Lung (tissue), 12 donors: ENCODE measurements around the gene PAK1. TPM values are rescaled to one million over a fixed set of nuclear protein-coding genes. Genes with fewer than 3 reads are reported as not detected.
"Not testable (repeated sequence)": the region's sequence is repeated elsewhere in the genome, so short reads cannot be mapped to it uniquely, and the experiment has no call there.

Experiments
- ATAC-seq: fragments of 200-7000 bp; cut with Tn5 transposase; one replicate; pipeline ENCODE4 v1.9.1; 2020; ENCODE audit warnings: moderate number of reproducible peaks; ENCODE audit not compliant: insufficient read depth, low FRiP score
- DNase-seq, 3 donors: peaks; one replicate each; pipeline ENCODE4 v3.0.0-alpha.2; 2013 to 2017
- H3K27ac ChIP-seq, 2 donors: one replicate each; pipeline ENCODE4 v1.5.1; 2013; ENCODE audit warnings: mild to moderate bottlenecking in 2 of 2, moderate library complexity in 2 of 2, control low read depth in 1 of 2, inconsistent platforms in 1 of 2, low read depth in 1 of 2, low read length in 1 of 2
- H3K27me3 ChIP-seq, 3 donors: one replicate each; pipeline ENCODE4 v1.5.1; 2013; ENCODE audit warnings: low read length in 2 of 3; ENCODE audit not compliant: control insufficient read depth in 3 of 3, insufficient read depth in 3 of 3
- H3K36me3 ChIP-seq, 4 donors: one replicate each; pipeline ENCODE4 v1.5.1; 2013; ENCODE audit warnings: low read length in 4 of 4, mild to moderate bottlenecking in 1 of 4, moderate library complexity in 1 of 4; ENCODE audit not compliant: control insufficient read depth in 4 of 4, insufficient read depth in 4 of 4
- H3K4me1 ChIP-seq, 5 donors: one replicate each; pipeline ENCODE4 v1.5.1; 2013; ENCODE audit warnings: low read length in 5 of 5, mild to moderate bottlenecking in 2 of 5, moderate library complexity in 1 of 5; ENCODE audit not compliant: control insufficient read depth in 5 of 5, insufficient read depth in 5 of 5
- H3K4me3 ChIP-seq: one replicate; pipeline ENCODE4 v1.5.1; 2013; ENCODE audit warnings: mild to moderate bottlenecking, control low read depth, moderate library complexity
- H3K9ac ChIP-seq, 2 donors: one replicate each; pipeline ENCODE4 v1.5.1; 2013; ENCODE audit warnings: low read length in 2 of 2, control low read depth in 1 of 2; ENCODE audit not compliant: insufficient read depth in 1 of 2
- H3K9me3 ChIP-seq, 4 donors: one replicate each; pipeline ENCODE4 v1.5.1; 2013; ENCODE audit warnings: low read length in 3 of 4, mild to moderate bottlenecking in 1 of 4, moderate library complexity in 1 of 4; ENCODE audit not compliant: control insufficient read depth in 4 of 4, insufficient read depth in 3 of 4
- WGBS, 2 donors: extraction: QIAGEN DNeasy Blood & Tissue Kit; methylation state at CpG; one replicate each; pipeline ENCODE4 v1.1.7; 2013; 5-methylcytosine and 5-hydroxymethylcytosine counted together
- polyA plus RNA-seq, 2 donors: library from polyadenylated mRNA; stranded (reverse); fragments of 200-250 nt; gene quantifications; one replicate each; pipeline ENCODE4 v1.2.1, GENCODE V29; 2013
- total RNA-seq, 2 donors: library from RNA; depleted of rRNA in 1 of 2; stranded (reverse); fragments of >200 nt in 1 of 2; gene quantifications; one replicate each; pipeline ENCODE4 v1.2.1, GENCODE V29; 2014 to 2021
- TF ChIP-seq, protein P1 (sequence below): IDR thresholded peaks from 2 replicates; pipeline ENCODE4 v1.5.1; 2012; ENCODE audit warnings: mild to moderate bottlenecking; ENCODE audit errors: control extremely low read depth, extremely low read depth
- donor health status: control.
- donor health status: control.
- donor health status: Bipolar disorder and iron deficiency.
- donor health status: healthy.
- donor health status: DM: yes; HTN: yes; CAD: no.

Gene PAK1
- total and polyA plus RNA-seq, 4 donors = 8.4 to 70.6 (median 29.8) TPM

DNA sequence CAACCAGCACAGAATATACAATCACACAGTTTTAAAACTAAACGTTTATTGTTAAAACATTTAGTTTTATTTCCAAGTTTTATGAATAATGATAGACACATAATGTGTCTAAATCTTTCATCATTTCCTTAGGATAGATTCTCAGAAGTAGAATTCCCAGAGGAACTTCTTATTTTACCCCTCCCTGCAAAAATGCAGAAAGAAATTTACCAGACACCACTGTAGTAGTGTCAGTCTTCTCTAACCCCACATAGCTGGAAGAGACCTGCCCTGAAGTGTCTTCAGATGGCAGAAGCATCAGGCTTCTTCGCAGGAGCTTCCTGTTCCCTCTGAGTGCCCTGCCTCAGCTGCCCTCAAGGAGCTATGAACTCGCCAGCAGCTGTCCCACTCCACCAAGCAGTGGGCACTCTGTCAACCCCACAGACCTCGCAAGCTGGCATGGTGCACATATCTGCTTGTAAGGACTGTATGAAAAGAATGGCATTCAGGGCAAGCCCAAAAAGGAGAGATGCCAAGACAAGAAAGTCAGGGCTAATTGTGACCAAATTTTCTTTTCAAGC is 28.5 kb upstream of the PAK1 start:
- Histone ChIP-seq H3K4me1 (peaks cover 0 to 5% (median 0%) of the 10 kb centered on the region in 5 donors), H3K27me3 (no peaks in the 10 kb centered on the region), H3K27ac (no peak overlapping the region), H3K9ac (no peak overlapping the region), H3K4me3 (no peak overlapping the region), H3K9me3 (peaks cover 0 to 2% (median 0%) of the 10 kb centered on the region in 4 donors), H3K36me3 (no peaks in the 10 kb centered on the region)
- TF ChIP-seq, protein P1, sequence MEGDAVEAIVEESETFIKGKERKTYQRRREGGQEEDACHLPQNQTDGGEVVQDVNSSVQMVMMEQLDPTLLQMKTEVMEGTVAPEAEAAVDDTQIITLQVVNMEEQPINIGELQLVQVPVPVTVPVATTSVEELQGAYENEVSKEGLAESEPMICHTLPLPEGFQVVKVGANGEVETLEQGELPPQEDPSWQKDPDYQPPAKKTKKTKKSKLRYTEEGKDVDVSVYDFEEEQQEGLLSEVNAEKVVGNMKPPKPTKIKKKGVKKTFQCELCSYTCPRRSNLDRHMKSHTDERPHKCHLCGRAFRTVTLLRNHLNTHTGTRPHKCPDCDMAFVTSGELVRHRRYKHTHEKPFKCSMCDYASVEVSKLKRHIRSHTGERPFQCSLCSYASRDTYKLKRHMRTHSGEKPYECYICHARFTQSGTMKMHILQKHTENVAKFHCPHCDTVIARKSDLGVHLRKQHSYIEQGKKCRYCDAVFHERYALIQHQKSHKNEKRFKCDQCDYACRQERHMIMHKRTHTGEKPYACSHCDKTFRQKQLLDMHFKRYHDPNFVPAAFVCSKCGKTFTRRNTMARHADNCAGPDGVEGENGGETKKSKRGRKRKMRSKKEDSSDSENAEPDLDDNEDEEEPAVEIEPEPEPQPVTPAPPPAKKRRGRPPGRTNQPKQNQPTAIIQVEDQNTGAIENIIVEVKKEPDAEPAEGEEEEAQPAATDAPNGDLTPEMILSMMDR = no peak
- 41 to 52% methylated on average over 4 of the region's 4 CpGs for WGBS, 2 donors
- DNase-seq (no peak), ATAC-seq (no peak)

DNA sequence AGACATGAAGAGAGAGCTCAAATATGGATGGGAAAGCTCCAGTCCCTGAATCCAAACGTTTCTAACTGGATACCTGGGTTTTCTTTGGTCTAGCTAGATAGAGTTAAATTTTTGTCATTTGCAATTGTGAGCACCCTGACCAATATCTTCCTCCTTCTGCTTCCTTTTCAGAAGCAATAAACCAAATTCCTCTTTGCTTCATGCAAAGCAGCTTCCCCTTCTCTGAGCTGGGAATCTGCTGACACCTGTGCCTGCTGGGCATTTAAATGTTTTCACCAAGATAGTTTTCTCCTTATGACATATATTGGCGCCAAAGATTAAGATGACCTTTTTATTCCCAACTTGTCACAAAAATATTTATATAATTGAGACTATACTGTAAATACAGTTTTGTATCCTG is 27.9 kb upstream of the PAK1 start:
- no peaks in the 10 kb centered on the region for H3K27me3 ChIP-seq
- no peak overlapping the region for H3K9ac ChIP-seq
- H3K4me3 ChIP-seq = no peak overlapping the region
- peaks cover 0 to 5% (median 0%) of the 10 kb centered on the region in 5 donors for H3K4me1 ChIP-seq
- DNase-seq (no peak), ATAC-seq (no peak)
- peaks cover 0 to 2% (median 0%) of the 10 kb centered on the region in 4 donors for H3K9me3 ChIP-seq
- WGBS, 2 donors = 22 to 34% methylated on average over 2 of the region's 2 CpGs
- no peaks in the 10 kb centered on the region for H3K36me3 ChIP-seq
- no peak overlapping the region for H3K27ac ChIP-seq
- TF ChIP-seq, protein P1 = no peak

DNA sequence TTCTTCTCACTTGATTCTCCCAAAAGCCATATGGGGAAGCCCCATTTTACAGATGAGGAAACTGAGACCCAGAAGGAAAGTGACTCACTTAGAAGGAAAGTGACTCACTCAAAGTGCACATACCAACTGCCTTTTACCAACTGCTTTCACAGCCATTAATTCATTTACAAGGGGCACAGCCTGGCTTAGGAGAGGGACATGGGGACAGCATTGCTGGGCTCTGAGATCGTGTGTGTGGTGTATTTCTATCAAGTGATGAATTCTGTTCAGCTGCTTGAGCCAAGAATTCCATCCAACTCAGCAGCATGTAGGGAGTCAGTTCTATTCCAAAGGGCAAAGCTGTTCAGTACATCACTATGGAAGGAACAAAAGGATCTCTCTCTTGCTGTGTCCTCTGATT is 23.5 kb upstream of the PAK1 start:
- no peak overlapping the region for H3K9ac ChIP-seq
- 38 to 65% methylated on average over 1 of the region's 1 CpG for WGBS, 2 donors
- DNase-seq (no peak), ATAC-seq (no peak)
- H3K27me3 ChIP-seq = no peaks in the 10 kb centered on the region
- peaks cover 0 to under 1% (median 0%) of the 10 kb centered on the region in 5 donors for H3K4me1 ChIP-seq
- no peaks in the 10 kb centered on the region for H3K36me3 ChIP-seq
- TF ChIP-seq, protein P1 = no peak
- H3K9me3 ChIP-seq = peaks cover 0 to 2% (median 0%) of the 10 kb centered on the region in 4 donors
- no peak overlapping the region for H3K4me3 ChIP-seq
- H3K27ac ChIP-seq = no peak overlapping the region

DNA sequence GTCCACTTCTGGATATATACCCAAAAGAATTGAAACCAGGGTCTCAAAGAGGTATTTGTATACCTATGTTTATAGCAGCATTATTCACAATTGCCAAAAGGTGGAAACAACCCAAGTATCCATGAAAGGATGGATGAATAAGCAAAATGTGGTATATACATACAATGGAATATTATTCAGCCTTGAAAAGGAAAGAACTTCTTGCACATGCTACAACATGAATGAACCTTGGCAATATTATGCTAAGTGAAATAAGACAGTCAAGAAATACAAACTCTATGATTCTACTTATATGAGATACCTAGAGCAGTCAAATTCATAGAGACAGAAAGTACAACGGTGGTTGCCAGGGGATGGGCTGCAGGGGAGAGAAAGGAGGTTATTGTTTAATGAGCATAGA is 21.6 kb upstream of the PAK1 start:
- no peak for ATAC-seq
- Histone ChIP-seq H3K36me3 (no peaks in the 10 kb centered on the region), H3K4me3 (no peak overlapping the region), H3K27me3 (no peaks in the 10 kb centered on the region), H3K27ac (no peak overlapping the region), H3K9me3 (peaks cover 0 to 2% (median 0%) of the 10 kb centered on the region in 4 donors), H3K9ac (no peak overlapping the region), H3K4me1 (no peaks in the 10 kb centered on the region)
- DNase-seq = no peak
- WGBS, 2 donors = 86 to 96% methylated on average over 1 of the region's 1 CpG
- TF ChIP-seq, protein P1 = no peak

DNA sequence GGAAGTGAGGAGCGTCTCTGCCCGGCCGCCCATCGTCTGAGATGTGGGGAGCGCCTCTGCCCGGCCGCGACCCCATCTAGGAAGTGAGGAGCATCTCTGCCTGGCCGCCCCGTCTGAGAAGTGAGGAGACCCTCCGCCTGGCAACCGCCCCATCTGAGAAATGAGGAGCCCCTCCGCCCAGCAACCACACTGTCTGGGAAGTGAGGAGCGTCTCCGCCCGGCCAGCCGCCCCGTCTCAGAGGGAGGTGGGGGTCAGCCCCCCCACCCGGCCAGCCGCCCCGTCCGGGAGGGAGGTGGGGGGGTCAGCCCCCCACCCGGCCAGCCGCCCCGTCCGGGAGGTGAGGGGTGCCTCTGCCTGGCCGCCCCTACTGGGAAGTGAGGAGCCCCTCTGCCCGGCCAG is 16.1 kb upstream of the PAK1 start:
- not testable (repeated sequence) for H3K9ac ChIP-seq, DNase-seq, H3K9me3 ChIP-seq, H3K4me1 ChIP-seq, H3K4me3 ChIP-seq, H3K27ac ChIP-seq, ATAC-seq, H3K36me3 ChIP-seq, H3K27me3 ChIP-seq
- WGBS, 2 donors = 94% methylated on average over 12 to 26 of the region's 28 CpGs
